HG03469 (cell line): ENCODE data around the gene PAIP2.
"Not testable (repeated sequence)": the region's sequence is repeated elsewhere in the genome, so short reads cannot be mapped to it uniquely, and the experiment has no call there.

ENCODE experiments used
- ATAC-seq: cut with Tn5 transposase; IDR thresholded peaks from one replicate; pipeline ENCODE4 v1.9.1; 2021; ENCODE audit warnings: mild to moderate bottlenecking, moderate library complexity, moderate number of reproducible peaks; ENCODE audit not compliant: unreplicated experiment

Gene PAIP2

GRCh38 chr5:139314276-139314675, 27.4 kb upstream of the PAIP2 start:
- no peak for ATAC-seq

DNA sequence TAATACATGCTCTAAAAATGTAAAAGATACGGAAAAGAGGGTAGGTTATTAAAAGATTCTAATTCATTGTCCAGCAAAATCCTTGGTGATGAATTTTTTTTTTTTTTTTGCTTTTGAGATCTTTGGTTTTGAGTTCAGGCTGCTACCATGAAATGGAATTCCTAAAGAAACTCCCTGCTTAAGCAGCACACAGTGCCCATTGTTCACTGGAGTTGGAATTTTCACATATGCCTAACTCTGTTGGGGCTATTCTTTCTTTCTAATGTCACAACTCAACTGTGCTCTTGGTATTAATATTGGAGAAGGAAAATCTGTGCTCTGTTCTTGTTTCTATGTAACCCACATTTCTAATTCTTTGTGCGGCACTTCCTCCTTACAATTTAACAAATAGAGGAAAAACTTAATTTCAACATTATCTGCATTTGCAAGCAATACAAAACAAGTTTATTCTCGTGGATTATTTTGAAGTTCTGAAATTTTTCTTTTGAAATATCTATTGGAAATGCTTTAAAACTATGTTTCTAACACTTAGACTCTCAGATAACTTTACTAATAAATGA, 26.5 kb upstream of the PAIP2 start:
- ATAC-seq = no peak

GRCh38 chr5:139335811-139336210, 5.8 kb upstream of the PAIP2 start:
- no peak for ATAC-seq

DNA sequence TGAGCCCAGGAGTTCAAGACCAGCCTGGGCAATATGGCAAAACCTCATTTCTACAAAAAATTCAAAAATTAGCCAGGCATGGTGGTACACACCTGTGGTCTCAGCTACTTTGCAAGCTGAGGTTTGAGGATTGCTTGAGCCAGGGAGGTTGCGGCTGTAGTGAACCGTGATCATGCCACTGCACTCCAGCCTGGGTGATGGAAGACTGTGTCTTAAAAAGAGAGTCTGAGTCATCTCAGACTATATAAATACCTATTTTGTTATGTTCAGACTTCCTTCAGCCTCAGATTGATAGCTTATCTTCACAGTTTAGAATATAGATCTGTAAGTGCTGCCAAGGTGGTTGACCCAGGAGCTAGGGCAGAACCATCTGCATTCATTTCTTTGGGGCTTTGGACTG, 1.6 kb upstream of the PAIP2 start:
- ATAC-seq = no peak

- no peak for ATAC-seq
These were observed 416 bp upstream of the PAIP2 start for GRCh38 chr5:139341187-139341688.

DNA sequence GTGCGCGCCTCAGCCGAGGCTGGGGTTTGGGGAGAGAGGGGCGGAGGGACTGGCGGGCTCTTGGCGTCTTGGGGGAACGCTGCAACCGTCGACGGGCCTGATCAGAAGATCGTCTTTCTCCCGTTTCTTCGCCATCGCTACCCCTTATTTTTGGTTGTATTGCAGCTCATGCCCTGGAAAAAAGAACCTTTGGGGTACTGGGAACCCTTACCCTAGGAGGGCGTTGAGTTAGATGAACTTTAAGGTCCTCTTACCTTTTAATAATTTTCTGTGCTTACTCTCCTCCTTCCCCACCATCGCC, 719 bp downstream of the PAIP2 start:
- no peak for ATAC-seq

DNA sequence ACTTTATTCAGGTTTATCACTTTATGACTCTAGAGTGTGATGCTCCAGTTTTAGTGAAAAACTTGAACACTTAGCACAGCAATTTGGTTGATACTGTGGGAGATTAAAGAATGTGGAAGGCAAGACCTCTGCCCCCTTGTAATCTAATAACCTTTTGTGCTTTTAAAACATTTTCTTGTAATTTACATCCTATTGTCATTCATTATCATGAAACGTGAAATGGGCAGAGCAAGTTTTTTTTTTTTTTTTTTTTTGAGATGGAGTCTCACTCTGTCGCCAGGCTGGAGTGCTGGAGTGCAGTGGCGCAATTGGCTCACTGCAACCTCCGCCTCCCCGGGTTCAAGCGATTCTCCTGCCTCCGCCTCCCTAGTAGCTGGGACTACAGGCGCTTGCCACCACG, 1.8 kb downstream of the PAIP2 start:
- ATAC-seq = no peak

DNA sequence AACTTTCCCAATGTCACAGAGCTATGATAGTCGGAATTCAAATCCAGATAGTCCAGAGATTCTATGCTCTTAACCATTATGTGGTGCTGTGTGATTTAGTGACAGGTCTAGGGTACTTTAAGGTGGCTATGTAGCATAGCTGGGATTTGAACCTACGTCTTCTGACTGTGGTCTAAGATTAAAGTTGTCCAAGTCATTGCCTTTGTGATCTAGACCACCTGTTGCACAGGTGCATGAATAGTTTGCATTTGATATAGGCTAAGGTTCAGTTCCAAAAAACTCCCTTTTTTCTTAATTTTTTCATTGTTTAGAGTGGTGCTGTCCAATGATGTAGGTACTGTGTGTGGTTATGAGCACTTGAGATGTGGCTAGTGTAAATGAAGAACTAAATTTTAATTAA, 2.5 kb downstream of the PAIP2 start:
- no peak for ATAC-seq

DNA sequence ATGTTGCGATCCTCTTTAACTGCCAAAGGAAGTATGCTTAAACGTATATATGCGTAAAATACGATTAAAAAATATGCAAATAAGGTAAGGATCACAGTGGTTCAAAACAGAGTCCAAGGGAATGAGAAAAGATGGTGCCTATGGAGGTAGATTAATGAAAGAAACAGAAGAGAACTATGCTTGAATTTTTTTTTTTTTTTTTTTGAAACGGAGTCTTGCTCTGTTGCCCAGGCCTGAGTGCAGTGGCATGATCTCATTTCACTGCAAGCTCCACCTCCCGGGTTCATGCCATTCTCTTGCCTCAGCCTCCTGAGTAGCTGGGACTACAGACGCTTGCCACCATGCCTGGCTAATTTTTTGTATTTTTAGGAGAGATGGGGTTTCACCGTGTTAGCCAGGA, 3.8 kb downstream of the PAIP2 start:
- not testable (repeated sequence) for ATAC-seq

DNA sequence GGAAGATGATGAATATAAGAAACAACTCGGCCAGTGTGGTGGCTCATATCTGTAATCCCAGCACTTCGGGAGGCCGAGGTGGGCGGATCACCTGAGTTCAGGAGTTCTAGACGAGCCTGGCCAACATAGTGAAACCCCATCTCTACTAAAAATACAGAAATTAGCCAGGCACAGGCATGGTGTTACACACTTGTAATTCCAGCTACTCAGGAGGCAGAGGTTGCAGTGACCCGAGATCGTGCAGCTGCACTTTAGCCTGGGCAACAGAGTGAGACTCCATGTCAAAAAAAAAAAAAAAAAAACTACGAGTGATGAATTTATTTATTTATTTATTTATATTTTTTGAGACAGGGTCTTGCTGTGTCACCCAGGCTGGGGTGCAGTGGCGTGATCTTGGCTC, 6.2 kb downstream of the PAIP2 start:
- not testable (repeated sequence) for ATAC-seq

- ATAC-seq = no peak
These were observed 12.5 kb downstream of the PAIP2 start for GRCh38 chr5:139354186-139354585.

- ATAC-seq = not testable (repeated sequence)
These were observed 14.2 kb downstream of the PAIP2 start for GRCh38 chr5:139355900-139356299.

GRCh38 chr5:139358064-139358463, 16.4 kb downstream of the PAIP2 start:
- no peak for ATAC-seq

DNA sequence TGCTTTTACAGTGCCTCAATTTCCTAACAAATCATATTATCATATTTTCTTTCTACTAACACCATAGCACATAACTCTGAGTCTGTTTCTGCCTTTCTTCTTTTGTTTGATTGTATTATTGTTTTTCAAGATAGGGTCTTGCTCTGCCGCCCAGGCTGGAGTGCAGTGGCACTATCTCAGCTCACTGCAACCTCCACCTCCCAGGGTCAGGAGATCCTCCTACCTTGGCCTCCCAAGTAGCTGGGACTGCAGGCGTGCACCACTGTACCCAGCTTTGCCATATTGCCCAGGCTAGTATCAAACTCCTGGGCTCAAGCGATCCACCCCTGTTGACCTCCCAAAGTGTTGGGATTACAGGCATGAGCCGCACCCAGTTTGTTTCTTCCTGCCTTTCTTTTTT, 18.7 kb downstream of the PAIP2 start:
- no peak for ATAC-seq

- ATAC-seq = no peak
These were observed 20.3 kb downstream of the PAIP2 start for GRCh38 chr5:139361835-139362429.

GRCh38 chr5:139363937-139364336, 22.3 kb downstream of the PAIP2 start:
- no peak for ATAC-seq

DNA sequence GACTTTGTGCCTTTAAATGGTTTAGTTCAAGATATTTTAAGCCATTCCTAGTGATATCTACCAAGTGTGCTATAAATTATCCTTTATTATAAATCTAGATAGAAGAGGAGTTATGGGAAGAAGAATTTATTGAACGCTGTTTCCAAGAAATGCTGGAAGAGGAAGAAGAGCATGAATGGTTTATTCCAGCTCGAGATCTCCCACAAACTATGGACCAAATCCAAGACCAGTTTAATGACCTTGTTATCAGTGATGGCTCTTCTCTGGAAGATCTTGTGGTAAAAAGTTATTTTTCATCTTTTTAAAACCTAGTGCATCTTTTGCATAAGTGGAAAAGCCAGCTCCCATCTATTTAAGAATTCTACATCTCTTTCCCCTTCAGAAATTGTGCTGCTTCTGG, 22.8 kb downstream of the PAIP2 start:
- ATAC-seq = no peak

- ATAC-seq = no peak
These were observed 27.0 kb downstream of the PAIP2 start for GRCh38 chr5:139368613-139369012.

DNA sequence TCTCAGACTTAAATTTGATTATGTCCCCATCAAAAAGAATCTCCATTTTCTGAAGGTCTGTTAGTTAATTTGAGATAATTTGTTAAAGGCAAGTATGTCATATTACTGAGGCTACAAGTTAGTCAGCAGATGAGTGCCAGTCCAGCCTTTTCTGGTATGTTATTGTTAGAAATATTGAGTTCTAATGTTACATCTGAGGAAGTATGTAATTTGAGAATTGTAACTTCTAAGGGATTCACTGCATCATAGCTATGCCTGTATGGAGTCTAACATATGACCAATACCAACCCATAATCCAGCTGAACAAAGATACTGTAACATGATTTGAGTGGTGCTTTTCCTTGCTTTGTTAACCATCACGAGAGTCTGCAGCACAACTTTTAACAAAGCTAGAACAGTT, 27.5 kb downstream of the PAIP2 start:
- no peak for ATAC-seq

DNA sequence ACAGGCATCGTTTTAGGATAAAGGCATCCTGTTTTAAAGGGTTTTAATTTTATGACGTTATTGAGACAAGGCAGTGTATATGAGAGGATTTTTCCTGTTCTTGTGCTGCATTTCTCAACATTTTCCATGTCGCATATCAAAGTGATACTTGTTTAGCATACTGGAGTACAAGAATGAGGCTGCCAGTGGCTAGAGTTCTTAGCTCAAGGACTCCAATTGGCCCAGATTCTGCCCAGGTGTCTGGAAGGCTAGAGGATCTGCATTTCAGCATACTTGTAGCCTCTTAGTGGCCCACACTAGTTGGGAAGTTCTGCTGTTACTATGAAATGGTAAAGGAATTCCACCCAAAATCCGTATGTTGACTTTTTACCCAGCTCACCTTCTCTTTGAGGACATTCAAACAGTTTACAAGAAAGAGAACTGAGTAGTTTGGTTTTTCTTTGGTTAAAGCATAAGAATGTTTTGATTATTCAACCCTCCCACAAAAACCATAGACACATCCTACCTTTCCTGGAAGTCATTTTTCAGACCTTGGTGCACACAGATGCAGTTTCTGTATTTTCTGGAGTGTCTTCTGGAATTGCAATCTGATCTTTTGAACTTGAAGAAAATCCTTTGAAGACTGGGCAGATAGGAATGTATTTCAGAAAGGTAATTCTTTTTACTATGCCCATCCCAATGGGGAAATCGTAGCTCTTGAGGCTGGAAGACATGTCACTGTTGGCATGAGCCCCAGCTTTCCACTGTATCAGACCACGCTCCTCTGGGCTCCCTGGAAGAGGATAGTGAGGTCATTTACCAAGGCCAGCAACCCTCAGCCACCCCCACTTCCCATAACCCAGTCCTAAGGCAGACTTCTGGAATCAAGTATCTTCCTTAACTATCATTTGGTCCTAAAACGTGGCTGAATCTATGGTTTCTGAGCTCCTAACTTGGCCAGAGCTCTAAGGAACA, 30.1 kb downstream of the PAIP2 start:
- ATAC-seq = no peak

DNA sequence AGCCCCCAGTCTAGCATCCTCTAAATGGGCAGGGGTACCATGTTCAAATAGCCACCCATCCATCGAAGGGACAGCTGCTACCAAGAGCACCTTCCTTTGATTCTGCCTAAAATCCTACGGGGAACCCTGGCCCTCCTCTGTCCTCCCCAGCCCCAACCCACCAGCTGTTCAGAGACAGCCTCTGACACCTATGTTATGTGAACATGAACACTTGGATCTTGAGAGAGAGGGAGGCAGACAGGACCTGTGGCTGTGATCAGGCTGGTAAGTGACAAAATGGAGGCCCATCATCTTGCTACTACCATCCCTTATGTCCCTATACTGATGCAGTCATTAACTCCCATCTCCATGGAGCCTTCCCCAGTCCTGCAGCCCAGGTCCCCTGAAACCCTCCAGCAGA, 33.3 kb downstream of the PAIP2 start:
- ATAC-seq = no peak

- ATAC-seq = no peak
These were observed 34.7 kb downstream of the PAIP2 start for GRCh38 chr5:139376364-139376763.
